Stimulated activated CD4-positive, alpha-beta T cell treated with anti-CD3 and anti-CD28 coated beads, Interleukin-4, amount 100 ng/mL, for 48 hours (primary cell): ENCODE results near the gene STK32B.

Experiments
- DNase-seq, 2 donors: peaks; one replicate each; pipeline ENCODE4 v3.0.0-alpha.2; 2020; ENCODE audit warnings: low read depth in 2 of 2

The STK32B gene

DNA sequence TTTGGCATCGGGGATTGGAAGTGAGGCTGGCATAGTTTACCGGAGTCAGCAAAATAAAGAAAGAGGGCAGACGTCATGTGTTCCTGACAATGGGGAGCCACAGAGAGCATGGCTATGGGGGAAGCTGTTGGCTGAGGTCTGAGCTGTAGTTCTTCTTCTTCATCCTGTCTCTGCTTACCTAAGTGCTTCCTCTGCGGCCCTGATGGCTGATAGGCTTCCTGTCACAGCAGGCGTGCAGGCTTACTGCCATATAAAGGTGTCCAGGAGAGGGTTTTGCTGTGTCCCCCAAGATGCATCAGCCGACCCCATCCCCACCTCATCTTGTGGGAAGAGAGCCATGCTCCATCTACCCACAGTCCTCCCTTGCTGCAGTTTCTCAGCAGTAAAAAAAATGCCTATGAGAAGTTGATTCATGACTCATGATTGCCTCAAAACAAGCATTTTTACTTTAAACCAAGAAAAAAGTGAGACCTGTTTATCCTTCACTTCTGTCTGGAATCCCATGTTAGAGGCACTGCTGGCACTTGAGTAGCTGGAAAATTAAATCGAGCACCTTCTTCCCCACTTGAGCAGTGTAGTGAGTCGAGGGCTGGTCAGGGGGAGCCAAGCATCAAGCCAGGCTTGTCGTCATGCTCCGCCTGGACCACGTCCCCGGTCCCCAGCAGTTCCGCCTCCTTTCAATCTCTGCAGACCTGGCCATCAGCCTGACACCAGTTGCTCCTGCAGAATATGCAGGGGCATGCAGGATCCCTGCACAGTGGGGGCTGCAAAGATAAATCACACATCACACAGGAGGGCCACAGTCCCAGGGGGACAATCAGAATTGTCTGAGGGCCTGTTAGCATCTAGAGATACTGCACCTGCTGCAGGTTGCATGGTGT lies 419.3 kb downstream of the STK32B start:
- no peak for DNase-seq

GRCh38 chr4:5471206-5471605 lies 419.9 kb downstream of the STK32B start:
- no peak for DNase-seq

DNA sequence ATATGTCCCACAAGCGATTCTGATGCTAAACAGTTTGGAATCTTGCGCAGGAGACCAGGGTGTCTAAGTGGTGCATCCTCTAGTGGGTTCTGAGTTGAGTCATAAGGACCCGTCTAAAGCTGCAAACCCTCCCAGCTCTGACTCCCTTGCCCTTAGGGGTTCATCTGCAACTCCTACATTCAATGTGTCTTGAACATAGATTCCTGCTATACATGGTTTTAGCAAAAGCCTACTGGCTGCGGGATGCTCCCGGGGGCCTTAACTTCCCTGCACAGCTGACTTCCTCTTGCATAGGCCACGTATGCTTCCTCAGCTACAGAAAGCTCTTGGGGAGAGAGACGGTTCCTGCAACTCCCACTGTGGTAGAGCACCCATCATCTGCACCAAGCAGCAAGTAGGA lies 420.4 kb downstream of the STK32B start:
- no peak for DNase-seq

- no peak for DNase-seq
Measured at GRCh38 chr4:5472160-5472591, 420.9 kb downstream of the STK32B start.

DNA sequence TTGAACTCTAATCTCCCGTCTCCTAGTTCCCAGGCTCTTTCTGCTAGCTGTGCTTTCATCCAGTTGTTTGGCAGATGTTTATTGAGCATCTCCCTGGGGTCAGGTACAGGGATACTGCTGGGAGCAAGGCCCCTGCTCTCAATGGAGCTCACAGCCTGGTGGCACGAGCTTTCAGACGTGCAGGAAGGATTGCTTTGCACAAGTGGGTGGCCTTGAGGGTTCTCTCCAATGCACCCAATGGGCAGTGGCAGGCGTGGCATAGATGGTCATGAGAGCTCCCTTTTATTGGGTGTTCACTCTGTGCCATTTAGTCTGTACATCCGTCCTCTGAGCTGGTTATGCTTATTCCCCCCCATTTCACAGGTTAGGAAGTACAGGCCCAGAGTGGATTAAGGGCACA lies 421.8 kb downstream of the STK32B start:
- no peak for DNase-seq

DNA sequence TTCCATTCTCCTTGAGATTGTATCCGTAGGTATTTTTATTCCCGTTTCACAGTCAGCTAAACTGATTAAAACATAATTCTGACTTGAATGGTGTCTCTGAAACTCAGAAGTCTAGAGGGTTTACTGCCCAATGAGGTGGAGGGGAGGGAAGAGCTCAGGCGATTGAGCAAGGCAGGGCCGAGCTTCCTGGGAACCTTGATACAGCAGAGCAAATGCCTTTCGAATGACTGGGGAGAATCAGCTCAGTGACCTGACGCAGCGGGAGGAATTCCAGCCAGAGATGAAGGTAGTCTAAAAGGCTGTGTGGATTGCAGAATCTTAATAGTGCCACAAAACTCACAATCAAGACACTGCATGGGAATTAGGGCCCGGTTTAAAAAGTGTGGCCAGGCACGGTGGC lies 423.5 kb downstream of the STK32B start:
- DNase-seq: no peak

DNA sequence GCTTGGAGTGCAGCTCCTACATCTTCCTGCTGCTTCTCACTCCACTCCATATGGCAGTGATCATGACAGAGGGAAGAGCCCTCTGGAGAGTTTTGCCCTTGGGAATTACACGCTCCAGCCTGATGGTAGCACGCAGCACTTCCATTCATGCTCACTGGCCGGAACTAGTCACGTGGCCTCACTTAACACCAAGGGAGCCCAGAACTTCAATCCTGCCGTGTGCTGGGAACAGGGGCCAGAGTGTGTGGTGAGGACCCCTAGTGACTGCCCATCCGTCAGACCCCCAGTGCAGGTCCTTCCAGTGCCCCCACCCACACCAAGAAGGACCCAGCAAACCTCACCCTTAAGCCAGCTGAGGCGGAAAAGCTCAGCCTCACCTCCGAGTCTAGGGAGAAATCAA lies 426.3 kb downstream of the STK32B start:
- DNase-seq: no peak

DNA sequence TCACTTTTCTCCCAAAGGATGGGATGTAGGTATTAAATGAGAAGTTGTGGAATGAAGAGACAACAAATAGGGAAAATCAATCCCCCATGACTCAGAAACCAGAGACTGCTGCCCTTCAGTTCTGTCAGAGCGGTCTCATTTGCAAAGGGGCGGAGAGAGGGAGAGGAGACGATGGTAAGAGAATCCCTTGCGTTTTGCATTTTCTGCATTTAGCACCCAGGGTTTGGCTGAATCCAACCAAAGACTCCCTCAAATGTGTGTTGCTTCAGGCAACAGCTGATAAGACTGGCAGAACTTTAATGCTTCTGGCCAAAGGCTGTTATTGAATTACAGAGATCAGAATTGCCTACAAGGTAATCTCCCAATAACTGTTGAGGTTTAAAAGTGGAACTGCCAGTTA lies 426.9 kb downstream of the STK32B start:
- DNase-seq: no peak

GRCh38 chr4:5478697-5479096 lies 427.4 kb downstream of the STK32B start:
- DNase-seq: no peak

- DNase-seq: no peak
Measured at GRCh38 chr4:5479518-5480060, 428.3 kb downstream of the STK32B start.

DNA sequence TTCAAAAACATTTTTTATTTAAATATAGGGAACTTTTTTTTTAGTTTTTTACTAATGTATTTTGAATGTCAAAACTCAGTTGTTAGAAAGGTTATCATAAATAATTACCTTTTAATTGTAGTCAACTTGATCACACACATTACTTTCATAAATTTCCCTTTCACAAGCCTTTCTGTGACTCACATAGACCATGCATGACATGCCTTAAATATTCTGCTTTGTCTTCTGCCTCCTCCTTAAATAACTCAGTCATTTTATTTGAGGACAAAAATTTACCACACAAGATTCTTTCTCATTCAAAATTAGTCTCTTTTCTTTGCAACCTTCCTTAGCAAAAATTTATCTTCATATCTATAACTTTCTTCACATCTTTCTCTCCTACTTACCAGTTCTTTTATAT lies 437.1 kb downstream of the STK32B start:
- no peak for DNase-seq

- DNase-seq: no peak
Measured at GRCh38 chr4:5489260-5489659, 438.0 kb downstream of the STK32B start.

GRCh38 chr4:5497489-5497888 lies 446.2 kb downstream of the STK32B start:
- no peak for DNase-seq

DNA sequence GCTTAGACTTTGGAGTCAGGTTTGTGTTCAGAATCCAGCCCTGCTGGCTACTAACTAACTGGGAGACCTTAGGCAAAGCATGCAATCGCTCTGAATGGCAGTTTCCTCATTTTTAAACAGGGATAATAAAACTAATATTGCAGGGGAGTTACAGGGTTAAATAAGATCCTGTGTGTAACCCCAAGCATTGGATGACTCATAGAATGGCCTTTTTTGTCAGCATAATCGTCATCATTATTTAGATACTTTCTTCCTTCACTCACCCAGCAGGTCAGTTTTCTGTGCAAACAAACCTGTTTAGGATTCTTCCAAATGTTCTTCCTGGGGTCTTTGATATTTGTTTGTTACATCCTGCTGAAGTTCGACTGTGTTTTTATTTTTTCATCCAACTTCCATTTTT lies 448.9 kb downstream of the STK32B start:
- DNase-seq: no peak

- DNase-seq: no peak
Measured at GRCh38 chr4:5503336-5503936, 452.2 kb downstream of the STK32B start.

GRCh38 chr4:5504486-5504885 lies 453.2 kb downstream of the STK32B start:
- DNase-seq: no peak

DNA sequence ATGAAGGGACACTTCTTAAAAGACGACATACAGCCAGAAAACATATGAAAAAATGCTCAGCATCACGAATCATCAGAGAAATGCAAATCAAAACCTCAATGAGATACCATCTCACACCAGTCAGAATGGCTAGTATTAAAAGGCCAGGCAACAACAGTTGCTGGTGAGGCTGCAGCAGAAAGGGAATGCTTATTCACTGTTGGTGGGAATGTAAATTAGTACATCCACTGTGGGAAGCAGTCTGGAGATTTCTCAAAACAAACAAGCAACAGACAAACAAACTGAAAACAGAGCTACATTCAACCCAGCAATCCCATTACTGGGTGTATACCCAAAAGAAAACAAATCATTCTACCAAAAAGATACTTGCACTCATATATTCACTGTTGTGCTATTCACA lies 459.2 kb downstream of the STK32B start:
- no peak for DNase-seq

GRCh38 chr4:5511791-5512190 lies 460.5 kb downstream of the STK32B start:
- no peak for DNase-seq

DNA sequence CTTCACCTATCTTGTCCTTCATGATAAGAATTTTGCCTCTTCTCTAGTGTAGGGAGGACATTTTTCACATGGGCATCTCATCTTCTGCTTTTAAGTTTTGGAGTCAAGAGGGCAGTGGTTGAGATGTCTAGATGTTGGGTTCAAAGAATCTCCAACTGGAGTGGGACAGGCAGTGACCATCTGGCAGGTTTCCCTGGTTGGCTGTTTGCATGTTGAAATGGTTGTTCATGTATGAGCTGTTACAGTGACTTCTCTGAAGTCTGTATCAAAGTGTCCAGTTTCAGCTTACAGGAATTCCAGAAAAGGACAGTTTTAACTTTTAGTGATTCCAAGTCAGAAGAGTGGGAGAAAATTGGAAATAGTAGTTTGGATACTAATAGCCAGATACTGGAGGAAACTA lies 464.4 kb downstream of the STK32B start:
- no peak for DNase-seq

DNA sequence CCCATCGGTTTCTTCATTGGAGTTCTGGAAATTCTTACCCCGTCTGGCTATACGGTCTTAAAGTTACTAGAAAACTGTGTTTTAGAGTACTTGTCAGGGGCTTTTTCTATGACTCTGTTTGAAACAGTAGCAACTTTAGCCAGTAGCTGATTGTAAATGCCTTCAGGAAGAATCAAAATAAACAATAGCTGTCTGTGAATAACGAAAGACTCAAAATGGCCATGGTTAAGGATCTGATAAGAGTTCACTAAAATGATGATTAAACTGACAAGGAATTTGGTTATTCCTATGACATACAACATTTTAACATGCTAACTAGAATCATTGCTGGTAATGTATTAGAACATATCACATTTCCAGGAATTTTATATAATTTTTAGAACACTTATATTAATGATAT lies 466.1 kb downstream of the STK32B start:
- DNase-seq: no peak

DNA sequence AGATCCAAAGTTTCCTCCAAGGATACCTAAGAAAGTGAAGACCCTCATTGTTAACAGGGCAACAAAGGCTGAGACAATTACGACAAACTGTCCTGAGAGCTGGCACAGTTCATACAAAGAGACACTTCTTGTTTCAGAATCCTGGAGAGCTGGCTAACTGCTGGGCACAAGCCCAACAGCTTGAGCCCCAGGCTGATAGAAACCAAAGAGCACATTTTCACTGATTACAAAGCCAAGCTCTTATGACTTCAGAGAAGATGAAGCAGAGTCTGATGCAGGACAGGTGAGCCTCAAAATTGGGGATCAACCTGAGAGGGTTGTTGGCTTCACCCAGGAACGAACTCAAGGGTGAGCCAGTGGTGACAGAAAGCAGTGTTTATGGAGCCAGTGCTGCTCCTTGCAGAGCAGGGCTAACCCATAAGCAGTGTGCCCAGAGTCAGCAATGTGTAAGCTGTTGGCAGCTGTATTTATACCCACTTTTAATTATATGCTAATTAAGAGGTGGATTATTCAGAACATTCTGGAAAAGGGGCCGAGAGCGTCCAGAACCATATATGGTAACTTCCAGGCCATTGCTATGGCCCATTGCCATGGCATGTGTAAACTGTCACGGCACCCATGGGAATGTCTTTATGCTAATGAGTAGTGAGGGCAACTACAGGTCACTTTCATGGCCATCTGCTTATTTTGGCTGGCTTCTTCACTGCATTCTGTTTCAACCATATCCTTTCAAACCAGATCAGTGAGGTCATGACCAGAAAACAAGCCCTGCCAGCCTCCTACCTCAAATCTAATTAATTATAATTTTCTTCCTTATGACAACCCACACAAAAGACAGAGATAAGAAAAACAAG lies 473.4 kb downstream of the STK32B start:
- no peak for DNase-seq
